ENCODE results near the gene INSL4.
A peak's percentile ranks its signal among the peaks of the same experiment; 100 is the strongest.

INSL4 gene

GRCh38 chr9:5231212-5231611 is at the start of gene INSL4:
Gene INSL4, plus strand, starts transcription at chr9:5231419. Its CDS starts 105 bp downstream, at chr9:5231524.
- no peak for DNase-seq

GRCh38 chr9:5184776-5185175 is 46.4 kb upstream of the INSL4 start:
- DNase-seq: no peak

DNA sequence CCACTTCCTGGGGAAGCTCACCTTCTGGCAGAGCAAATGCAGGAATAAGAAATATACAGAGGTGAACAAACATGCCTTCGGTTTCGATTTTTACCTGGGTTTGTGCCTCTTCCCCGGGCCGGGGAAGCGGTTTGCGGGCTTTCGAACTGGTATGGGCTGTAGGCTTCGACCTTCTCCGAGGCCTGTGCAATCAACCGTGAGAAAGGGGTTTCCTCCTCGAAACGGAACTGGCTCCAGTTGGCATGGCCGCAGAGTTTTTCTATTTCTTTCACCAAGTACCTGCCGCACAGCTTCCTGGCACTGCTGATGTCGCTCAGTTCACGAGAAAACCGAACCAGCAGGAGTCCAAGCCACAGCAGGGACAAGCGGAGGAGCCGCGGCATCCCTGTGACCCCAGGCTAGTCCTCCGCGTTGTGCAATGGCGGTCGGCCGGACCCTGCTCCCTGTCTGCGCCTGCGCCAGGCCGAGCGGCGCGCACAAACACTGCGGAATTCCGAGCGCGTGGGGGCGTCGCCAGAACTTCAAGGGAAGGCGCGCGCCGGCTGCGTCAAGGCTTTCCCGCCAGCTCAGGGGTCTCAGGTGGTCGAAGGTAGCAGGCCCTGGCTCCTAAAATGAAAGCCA is 45.9 kb upstream of the INSL4 start, which contains the start of gene INSL6:
Gene INSL6 (minus strand): TSS at position 420 of the 621 bp plus-strand sequence. CDS start 37 bp downstream, at position 383.
- DNase-seq: no peak

DNA sequence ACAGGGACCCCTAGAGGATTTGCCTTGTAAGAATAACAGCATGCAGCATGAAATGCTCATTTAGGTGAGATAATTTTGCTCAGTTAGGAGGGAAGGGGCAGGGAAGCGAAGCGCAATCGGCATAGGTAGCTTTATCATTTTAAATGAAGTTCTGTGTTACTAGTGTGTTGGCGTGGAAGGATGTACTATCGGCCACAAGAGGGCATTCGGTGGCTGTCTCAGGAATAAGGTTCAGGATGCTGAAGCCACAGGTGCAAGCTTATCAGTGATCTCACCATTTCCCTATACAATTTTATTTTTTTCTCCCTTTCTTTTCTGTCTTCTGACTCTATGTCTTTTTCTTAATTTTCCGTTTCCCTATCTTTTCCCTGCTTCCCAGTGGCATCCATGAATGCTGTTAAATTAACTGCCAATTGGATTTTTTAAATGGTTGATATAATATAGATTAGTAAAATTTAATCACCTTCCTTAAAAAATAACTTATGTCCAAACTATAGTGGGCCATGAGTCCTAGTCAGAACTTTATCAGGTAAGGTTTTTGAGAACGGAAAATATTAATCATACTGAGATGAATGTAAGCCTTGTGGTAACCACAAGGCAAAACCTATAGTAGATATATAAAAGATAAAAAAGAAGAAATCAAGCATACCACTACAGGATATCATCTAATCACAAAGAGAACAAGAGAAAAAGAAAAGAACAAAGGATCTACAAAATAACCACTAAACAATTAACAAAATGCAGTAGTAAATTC is 44.6 kb upstream of the INSL4 start:
- DNase-seq: peak in 1 of 2 donors; percentile 18

GRCh38 chr9:5188060-5188984 is 42.9 kb upstream of the INSL4 start:
- no peak for DNase-seq

DNA sequence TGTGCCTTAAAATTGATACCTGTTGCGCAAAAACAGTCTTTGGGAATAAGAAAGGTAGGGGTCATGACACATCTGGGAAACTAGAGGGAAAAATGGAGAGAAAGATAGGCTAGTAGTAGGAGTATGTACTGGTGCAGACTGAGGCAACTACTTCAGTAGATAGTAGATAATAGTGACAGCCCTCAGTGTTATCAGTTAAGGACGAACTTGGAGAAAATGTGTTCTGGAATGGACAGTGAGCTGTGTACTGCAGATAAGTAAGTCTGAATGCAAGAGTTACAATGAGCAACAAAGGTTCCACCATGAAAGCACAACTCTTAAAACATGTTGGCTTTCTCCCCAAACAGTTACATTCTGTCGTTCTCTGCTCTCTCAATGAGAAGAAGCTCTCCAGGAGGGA is 39.2 kb upstream of the INSL4 start:
- no peak for DNase-seq

GRCh38 chr9:5193345-5193744 is 37.9 kb upstream of the INSL4 start:
- DNase-seq: no peak

DNA sequence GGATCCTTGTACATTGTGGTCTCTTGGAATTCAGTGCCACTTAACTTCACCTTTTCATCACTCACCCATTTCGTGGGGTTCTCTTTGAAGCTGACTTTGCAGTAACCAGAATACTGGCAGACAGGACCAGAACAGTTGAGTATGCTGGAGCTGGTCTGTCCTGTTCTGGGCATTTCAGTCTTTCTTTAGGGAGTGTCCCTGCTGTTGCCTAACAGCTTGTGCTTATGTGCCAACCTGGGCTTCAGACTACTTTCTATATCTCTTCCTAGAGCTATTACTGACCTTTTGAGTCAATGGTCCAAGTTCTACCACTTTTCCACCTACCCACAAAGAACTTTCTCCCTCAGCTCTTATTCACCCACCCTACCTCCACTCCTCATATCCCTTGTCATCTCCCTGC is 35.8 kb upstream of the INSL4 start:
- no peak for DNase-seq

DNA sequence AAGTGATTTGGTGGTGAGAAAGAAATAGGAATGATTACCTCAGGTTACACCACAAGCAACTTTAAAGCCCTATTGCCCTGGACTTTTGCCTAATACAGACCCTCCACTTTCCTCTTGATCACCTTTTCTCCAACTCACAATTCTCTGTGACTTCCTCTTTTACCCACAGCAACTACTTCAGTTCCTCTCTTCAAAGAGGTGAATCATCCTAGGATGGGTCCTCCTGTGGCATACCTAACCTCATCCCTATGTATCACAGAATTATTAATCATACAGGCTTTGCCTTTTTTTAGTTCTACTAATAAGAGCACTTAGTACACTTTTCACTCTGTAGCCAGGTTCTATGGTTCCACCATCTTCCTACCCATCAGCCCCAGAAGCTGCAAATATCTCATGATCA is 26.1 kb upstream of the INSL4 start:
- DNase-seq: no peak

DNA sequence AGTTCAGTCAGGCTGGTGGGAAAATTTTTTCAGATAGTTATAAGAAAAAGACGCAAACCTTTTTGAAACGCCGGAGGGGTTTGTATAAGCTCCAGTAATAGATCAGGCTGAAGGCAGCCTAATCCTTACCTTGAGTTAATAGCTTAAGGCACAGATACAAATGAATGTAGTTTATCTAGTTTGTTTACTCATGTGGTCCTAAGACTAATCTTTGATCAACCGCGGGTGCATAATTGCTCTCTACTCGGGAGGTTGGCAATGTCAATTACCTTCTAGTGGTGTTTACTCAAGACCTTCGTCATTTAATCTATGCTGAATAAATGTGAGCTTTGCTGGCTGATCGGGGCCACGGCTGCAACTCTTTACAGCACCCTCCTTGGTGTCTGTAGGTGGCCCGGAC is 665 bp upstream of the INSL4 start:
- DNase-seq: no peak

DNA sequence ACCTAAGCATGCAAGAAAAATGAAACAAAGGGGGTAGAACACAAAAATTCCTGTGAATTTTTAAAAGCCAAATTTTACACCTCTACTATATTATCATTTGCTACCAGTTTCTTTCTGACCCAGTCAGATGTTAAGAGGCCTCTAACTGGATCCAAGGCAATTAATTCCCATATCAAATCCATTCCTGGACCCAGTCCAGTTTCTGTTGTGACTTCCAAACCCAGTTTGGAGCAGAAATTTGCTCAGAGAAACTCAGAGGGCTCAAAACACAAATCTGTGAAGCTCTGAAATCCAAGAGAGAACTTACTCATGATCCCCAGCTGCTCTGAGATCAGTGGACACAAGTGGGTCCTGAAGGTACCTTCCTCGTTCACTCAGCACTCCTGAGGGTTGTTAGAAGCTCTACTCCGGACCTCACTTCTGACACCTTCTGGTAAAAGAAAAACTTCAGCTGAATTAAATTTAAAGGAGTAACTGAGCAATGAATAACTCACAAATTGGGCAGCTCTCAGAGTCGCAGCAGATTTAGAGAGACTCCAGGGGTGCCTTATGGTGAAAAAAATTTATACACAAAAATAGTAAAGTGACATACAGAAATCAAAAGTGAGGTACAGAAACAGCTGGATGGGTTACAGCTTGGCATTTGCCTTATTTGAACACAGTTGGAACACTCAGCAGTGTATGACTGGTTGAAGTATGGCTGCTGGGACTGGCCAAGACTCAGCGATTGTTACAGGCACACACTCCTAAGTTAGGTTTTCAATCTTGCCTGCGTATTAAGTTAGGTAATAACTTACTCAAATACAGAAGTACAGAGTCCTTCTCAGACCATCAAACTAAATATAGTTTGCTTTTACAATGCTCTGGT is 32.4 kb downstream of the INSL4 start:
- no peak for DNase-seq

DNA sequence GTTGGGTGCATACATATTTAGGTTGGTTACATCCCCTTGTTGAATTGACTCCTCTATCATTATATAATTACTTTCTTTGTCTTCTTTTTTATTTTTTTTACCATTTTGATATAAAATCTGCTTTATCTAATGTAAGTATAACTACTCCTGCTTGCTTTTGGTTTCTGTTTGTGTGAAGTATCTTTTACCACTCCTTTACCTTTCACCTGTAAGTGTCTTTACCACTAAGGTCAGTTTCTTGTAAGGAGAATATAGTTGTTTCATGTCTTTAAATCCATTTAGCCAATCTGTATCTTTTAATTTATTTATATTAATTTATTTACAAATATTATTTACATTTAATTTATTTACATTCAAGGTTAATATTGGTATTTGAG is 33.0 kb downstream of the INSL4 start:
- no peak for DNase-seq

- no peak for DNase-seq
These were observed 34.7 kb downstream of the INSL4 start for GRCh38 chr9:5265939-5266338.

DNA sequence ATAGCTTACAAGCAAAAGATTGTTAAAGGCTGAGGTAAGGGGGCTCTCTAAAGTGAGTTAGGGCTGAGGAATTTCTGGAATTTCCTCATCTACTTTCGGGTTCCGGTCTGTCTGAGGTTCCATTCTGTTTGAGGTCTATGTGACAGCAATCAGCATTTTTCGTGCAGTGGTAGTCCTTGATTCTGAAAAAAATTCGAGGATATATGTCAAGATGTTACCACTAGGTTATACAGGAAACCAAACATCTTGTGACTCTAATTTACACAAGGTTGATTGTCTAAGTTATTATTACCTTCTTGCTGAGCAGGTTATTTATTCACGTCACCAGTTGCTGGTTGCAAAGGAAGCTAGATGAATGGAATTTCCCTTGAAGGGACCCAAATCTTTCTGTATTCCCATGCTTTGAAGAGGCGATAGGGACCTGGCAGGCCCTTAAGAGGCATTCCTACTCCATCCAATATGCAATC is 38.1 kb downstream of the INSL4 start:
- DNase-seq: no peak

DNA sequence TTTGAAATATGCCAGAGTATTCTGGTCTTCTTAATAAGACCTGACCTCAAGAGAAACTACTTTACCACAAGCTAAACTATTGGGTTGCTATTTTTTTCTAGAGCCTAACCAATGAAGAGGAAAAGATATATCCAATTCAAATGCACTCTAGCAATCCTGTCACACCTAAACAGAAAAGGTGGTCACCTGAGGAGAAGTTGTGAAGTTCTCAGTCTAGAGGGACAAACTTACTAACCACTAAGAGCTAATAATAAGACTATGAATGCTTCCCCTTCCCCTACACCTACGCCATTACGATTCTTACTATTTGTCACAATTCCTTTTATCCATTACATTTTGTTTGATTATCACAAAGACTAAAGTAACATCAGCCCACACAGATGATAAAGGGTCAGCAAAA is 43.6 kb downstream of the INSL4 start:
- no peak for DNase-seq

DNA sequence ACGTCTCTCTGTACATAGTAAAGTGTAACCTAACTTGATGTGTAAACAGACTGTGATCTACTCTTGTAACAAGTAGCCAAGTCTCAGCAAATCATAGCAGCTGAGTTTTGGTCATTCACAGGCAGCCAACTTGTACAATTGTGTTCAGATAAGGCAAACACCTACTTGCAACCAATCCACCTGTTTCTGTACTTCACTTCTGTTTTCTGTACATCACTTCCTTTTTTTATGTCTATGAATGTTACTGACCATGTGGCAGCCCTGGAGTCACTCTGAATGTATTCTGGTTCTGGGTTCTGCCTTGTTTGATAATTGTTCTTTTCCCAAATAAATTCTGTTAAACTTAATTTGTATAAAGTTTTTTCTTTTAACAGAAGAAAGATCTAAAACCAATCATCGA is 47.3 kb downstream of the INSL4 start:
- DNase-seq: no peak

All from bone marrow (tissue), 2 donors.